Panc1 (cell line): ENCODE measurements around the gene MLLT10. TPM values are rescaled to one million over a fixed set of nuclear protein-coding genes. Genes with fewer than 3 reads are reported as not detected.

ENCODE experiments used
- ATAC-seq: fragments of 200-7000 bp; cut with Tn5 transposase; 2 replicates; pipeline ENCODE4 v1.9.1; 2020; ENCODE audit warnings: mild to moderate bottlenecking, moderate library complexity
- BruUV-seq: library from RNA; stranded (reverse); fragments of 400-500 nt; replicated peaks from 2 replicates; lab custom pipeline; 2021; lab: Mats Ljungman, UMichigan
- CTCF ChIA-PET: fragments of 300-600 bp; sonication (Branson Sonifier 250); formaldehyde crosslinking; loops from one replicate; lab custom pipeline; 2022; ENCODE audit warnings: antibody characterized with exemption; lab: Charles Lee
- POLR2A ChIA-PET: fragments of 300-600 bp; sonication (Branson Sonifier 250); formaldehyde crosslinking; loops from one replicate; lab custom pipeline; 2022; ENCODE audit warnings: antibody characterized with exemption; lab: Charles Lee
- DNase-seq: peaks from one replicate; pipeline ENCODE4 v3.0.0-alpha.2; 2010; ENCODE audit warnings: low read depth, low spot score
- H3K27ac ChIP-seq: 2 replicates; pipeline ENCODE4 v1.5.1; 2011; ENCODE audit warnings: mild to moderate bottlenecking, low read length, inconsistent platforms
- H3K27me3 ChIP-seq: fragments of 200-500 bp; sonication (Bioruptor generic); 2 replicates; pipeline ENCODE4 v1.6.0; 2014; ENCODE audit warnings: low read length, inconsistent platforms; ENCODE audit not compliant: control insufficient read depth, insufficient read depth
- H3K36me3 ChIP-seq: fragments of 200-500 bp; sonication (Bioruptor generic); 2 replicates; pipeline ENCODE4 v1.5.1; 2014; ENCODE audit warnings: inconsistent platforms, mild to moderate bottlenecking, low read length, moderate library complexity; ENCODE audit not compliant: control insufficient read depth, insufficient read depth
- H3K4me1 ChIP-seq: 2 replicates; pipeline ENCODE4 v1.5.1; 2011; ENCODE audit warnings: inconsistent platforms, mild to moderate bottlenecking, low read length, moderate library complexity; ENCODE audit not compliant: control insufficient read depth, insufficient read depth
- H3K4me3 ChIP-seq, 2 experiments: 2 replicates each; pipeline ENCODE4 v1.5.1; 2011 to 2012; ENCODE audit warnings: low read depth in 2 of 2, low read length in 2 of 2, mild to moderate bottlenecking in 2 of 2, inconsistent platforms in 1 of 2, moderate library complexity in 1 of 2
- H3K9me3 ChIP-seq: fragments of 200-500 bp; sonication (Bioruptor generic); 2 replicates; pipeline ENCODE4 v1.5.1; 2014; ENCODE audit warnings: low read depth, mild to moderate bottlenecking, inconsistent platforms, low read length, moderate library complexity; ENCODE audit not compliant: control insufficient read depth, insufficient read depth
- POLR2AphosphoS5 ChIP-seq: IDR thresholded peaks from 2 replicates; pipeline ENCODE4 v1.6.1; 2012; ENCODE audit warnings: mild to moderate bottlenecking, low read depth, low read length, moderate library complexity
- SIN3A ChIP-seq: IDR thresholded peaks from 2 replicates; pipeline ENCODE4 v1.6.1; 2012; ENCODE audit warnings: low read depth, mild to moderate bottlenecking, low read length, moderate library complexity, borderline replicate concordance; ENCODE audit not compliant: insufficient read depth
- TCF7L2 ChIP-seq: IDR thresholded peaks from 2 replicates; pipeline ENCODE4 v1.6.1; 2011; ENCODE audit warnings: mild to moderate bottlenecking, low read depth, low read length, inconsistent platforms
- in situ Hi-C: cut with HindIII; loops from 2 replicates; pipeline ENCODE4 v1.10.0; 2016; ENCODE audit warnings: low sequenced_read_pairs, low pct_unique_long_range_greater_than_20kb
- intact Hi-C: fragments of 100-400 bp; cut with micrococcal nuclease; formaldehyde crosslinking; loops from one replicate; pipeline ENCODE4 v1.10.0; 2022; ENCODE audit not compliant: unreplicated experiment
- total RNA-seq: library from RNA; stranded (reverse); gene quantifications from one replicate; pipeline ENCODE4 v1.2.1, GENCODE V29; 2021; ENCODE audit not compliant: unreplicated experiment
- TF ChIP-seq, protein P1 (sequence below), 2 experiments: IDR thresholded peaks; 2 replicates each; pipeline ENCODE4 v1.6.1; 2011 to 2012; ENCODE audit warnings: low read depth in 2 of 2, control low read depth in 1 of 2, low read length in 1 of 2, mild to moderate bottlenecking in 1 of 2, moderate library complexity in 1 of 2; ENCODE audit not compliant: insufficient read depth in 1 of 2
- TF ChIP-seq, protein P2 (sequence below): fragments of 450-650 bp; IDR thresholded peaks from 2 replicates; pipeline ENCODE4 v1.5.1; 2017; ENCODE audit warnings: mild to moderate bottlenecking

MLLT10 gene
- total RNA-seq, 1 experiment from 2014 or later = 33.4 TPM

DNA sequence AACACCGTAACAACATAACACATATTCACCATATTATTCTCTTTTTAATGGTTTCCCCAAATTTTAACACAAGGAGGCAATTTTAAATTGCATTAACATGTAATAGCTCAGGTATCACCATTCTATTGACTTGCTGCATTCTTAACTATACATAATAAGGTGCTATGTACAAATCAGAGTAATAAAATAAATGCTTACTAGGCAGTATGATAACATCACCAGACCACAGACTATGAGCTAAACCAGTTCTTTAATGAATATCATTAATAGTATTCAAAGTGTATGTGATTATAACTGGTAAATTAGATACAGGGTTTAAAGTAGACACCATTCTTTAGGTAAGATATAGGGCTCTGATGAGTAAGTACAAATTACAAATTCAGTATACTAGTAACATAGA is 242.9 kb downstream of the MLLT10 start:
- Histone ChIP-seq H3K4me1 (no peaks in the 10 kb centered on the region), H3K36me3 (no peaks in the 10 kb centered on the region), H3K4me3 (no peak overlapping the region), H3K27ac (no peak overlapping the region), H3K27me3 (no peaks in the 10 kb centered on the region), H3K9me3 (no peaks in the 10 kb centered on the region)
- CTCF ChIA-PET = no interaction called here
- ATAC-seq (no peak), DNase-seq (no peak)
- intact Hi-C loops (no loop called here), in situ Hi-C loops (no loop called here)
- no TSS peak for BruUV-seq
- no peak for TF ChIP-seq TCF7L2
- TF ChIP-seq, protein P1, sequence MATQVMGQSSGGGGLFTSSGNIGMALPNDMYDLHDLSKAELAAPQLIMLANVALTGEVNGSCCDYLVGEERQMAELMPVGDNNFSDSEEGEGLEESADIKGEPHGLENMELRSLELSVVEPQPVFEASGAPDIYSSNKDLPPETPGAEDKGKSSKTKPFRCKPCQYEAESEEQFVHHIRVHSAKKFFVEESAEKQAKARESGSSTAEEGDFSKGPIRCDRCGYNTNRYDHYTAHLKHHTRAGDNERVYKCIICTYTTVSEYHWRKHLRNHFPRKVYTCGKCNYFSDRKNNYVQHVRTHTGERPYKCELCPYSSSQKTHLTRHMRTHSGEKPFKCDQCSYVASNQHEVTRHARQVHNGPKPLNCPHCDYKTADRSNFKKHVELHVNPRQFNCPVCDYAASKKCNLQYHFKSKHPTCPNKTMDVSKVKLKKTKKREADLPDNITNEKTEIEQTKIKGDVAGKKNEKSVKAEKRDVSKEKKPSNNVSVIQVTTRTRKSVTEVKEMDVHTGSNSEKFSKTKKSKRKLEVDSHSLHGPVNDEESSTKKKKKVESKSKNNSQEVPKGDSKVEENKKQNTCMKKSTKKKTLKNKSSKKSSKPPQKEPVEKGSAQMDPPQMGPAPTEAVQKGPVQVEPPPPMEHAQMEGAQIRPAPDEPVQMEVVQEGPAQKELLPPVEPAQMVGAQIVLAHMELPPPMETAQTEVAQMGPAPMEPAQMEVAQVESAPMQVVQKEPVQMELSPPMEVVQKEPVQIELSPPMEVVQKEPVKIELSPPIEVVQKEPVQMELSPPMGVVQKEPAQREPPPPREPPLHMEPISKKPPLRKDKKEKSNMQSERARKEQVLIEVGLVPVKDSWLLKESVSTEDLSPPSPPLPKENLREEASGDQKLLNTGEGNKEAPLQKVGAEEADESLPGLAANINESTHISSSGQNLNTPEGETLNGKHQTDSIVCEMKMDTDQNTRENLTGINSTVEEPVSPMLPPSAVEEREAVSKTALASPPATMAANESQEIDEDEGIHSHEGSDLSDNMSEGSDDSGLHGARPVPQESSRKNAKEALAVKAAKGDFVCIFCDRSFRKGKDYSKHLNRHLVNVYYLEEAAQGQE (IDR thresholded peaks at IDR 0.05; ENCODE audit: insufficient read depth in 1 of 2, low read depth in 2 of 2, low read length in 1 of 2) = no peak
- no peak for TF ChIP-seq POLR2AphosphoS5
- TF ChIP-seq SIN3A = no peak
- TF ChIP-seq, protein P2, sequence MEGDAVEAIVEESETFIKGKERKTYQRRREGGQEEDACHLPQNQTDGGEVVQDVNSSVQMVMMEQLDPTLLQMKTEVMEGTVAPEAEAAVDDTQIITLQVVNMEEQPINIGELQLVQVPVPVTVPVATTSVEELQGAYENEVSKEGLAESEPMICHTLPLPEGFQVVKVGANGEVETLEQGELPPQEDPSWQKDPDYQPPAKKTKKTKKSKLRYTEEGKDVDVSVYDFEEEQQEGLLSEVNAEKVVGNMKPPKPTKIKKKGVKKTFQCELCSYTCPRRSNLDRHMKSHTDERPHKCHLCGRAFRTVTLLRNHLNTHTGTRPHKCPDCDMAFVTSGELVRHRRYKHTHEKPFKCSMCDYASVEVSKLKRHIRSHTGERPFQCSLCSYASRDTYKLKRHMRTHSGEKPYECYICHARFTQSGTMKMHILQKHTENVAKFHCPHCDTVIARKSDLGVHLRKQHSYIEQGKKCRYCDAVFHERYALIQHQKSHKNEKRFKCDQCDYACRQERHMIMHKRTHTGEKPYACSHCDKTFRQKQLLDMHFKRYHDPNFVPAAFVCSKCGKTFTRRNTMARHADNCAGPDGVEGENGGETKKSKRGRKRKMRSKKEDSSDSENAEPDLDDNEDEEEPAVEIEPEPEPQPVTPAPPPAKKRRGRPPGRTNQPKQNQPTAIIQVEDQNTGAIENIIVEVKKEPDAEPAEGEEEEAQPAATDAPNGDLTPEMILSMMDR = no peak
- POLR2A ChIA-PET = interaction anchor here (0.6 kb wide), 1 partner anchor 232 kb away, joined by 14 read pairs; no protein-coding TSS in a partner anchor

DNA sequence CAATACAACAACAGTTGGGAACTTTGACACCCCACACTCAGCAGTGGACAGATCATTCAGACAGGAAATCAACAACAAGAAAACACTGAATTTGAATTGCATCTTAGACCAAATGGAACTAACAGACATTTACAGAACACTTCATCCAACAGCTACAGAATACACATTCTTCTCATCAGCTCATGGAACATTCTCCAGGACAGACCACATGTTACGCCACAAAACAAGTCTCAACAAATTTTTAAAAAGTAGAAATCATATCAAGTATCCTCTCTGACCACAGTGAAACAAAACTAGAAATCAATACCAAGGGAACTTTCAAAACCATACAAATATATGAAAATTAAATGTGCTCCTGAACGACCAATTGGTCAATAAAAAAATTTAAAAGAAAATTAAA is 257.2 kb downstream of the MLLT10 start:
- no TSS peak for BruUV-seq
- in situ Hi-C loops (no loop called here), intact Hi-C loops (no loop called here)
- Histone ChIP-seq H3K36me3 (no peaks in the 10 kb centered on the region), H3K9me3 (0 out of 2 replicates have a peak, but pooled peaks cover 3% of the 10 kb centered on the region), H3K4me3 (no peak overlapping the region), H3K27me3 (no peaks in the 10 kb centered on the region), H3K4me1 (no peaks in the 10 kb centered on the region), H3K27ac (no peak overlapping the region)
- TF ChIP-seq POLR2AphosphoS5 (no peak), TCF7L2 (no peak), SIN3A (no peak)
- TF ChIP-seq, protein P2 = no peak
- TF ChIP-seq, protein P1 (IDR thresholded peaks at IDR 0.05; ENCODE audit: insufficient read depth in 1 of 2, low read depth in 2 of 2, low read length in 1 of 2) = no peak
- no peak for ATAC-seq
- no peak for DNase-seq
- CTCF ChIA-PET = no interaction called here
- POLR2A ChIA-PET = no interaction called here
